Activated CD8-positive, alpha-beta memory T cell treated with anti-CD3 and anti-CD28 coated beads for 24 hours (primary cell): ENCODE data around the gene DACT2.
"Not testable (repeated sequence)": the region's sequence is repeated elsewhere in the genome, so short reads cannot be mapped to it uniquely, and the experiment has no call there.

ENCODE experiments used
- DNase-seq: peaks from one replicate; pipeline ENCODE4 v3.0.0-alpha.2; 2020

Gene DACT2

GRCh38 chr6:168320634-168321033 lies 1.1 kb upstream of the DACT2 start:
- DNase-seq: no peak

- no peak for DNase-seq
Measured at GRCh38 chr6:168318579-168319278, 848 bp downstream of the DACT2 start.

GRCh38 chr6:168318090-168318489 lies 1.5 kb downstream of the DACT2 start:
- DNase-seq: no peak

- no peak for DNase-seq
Measured at GRCh38 chr6:168315596-168315995, 4.0 kb downstream of the DACT2 start.

- DNase-seq: no peak
Measured at GRCh38 chr6:168314948-168315347, 4.6 kb downstream of the DACT2 start.

GRCh38 chr6:168314021-168314420 lies 5.6 kb downstream of the DACT2 start:
- DNase-seq: no peak

GRCh38 chr6:168313431-168314011 lies 6.1 kb downstream of the DACT2 start:
- no peak for DNase-seq

GRCh38 chr6:168312125-168312507 lies 7.5 kb downstream of the DACT2 start:
- not testable (repeated sequence) for DNase-seq

GRCh38 chr6:168311410-168312124 lies 8.0 kb downstream of the DACT2 start:
- DNase-seq: no peak

- no peak for DNase-seq
Measured at GRCh38 chr6:168310945-168311344, 8.6 kb downstream of the DACT2 start.

- no peak for DNase-seq
Measured at GRCh38 chr6:168310403-168310802, 9.2 kb downstream of the DACT2 start.

- DNase-seq: no peak
Measured at GRCh38 chr6:168309997-168310396, 9.6 kb downstream of the DACT2 start.

- DNase-seq: no peak
Measured at GRCh38 chr6:168309183-168309582, 10.4 kb downstream of the DACT2 start.

- DNase-seq: no peak
Measured at GRCh38 chr6:168308390-168309144, 11.0 kb downstream of the DACT2 start.

GRCh38 chr6:168307695-168308021 lies 11.9 kb downstream of the DACT2 start:
- DNase-seq: no peak

GRCh38 chr6:168307015-168307694 lies 12.4 kb downstream of the DACT2 start:
- no peak for DNase-seq

- no peak for DNase-seq
Measured at GRCh38 chr6:168305863-168306262, 13.7 kb downstream of the DACT2 start.

GRCh38 chr6:168305096-168305749 lies 14.4 kb downstream of the DACT2 start:
- DNase-seq: no peak

GRCh38 chr6:168304752-168305015 lies 14.9 kb downstream of the DACT2 start:
- no peak for DNase-seq

GRCh38 chr6:168303982-168304751 lies 15.4 kb downstream of the DACT2 start:
- DNase-seq: no peak

GRCh38 chr6:168302534-168302933 lies 17.0 kb downstream of the DACT2 start:
- no peak for DNase-seq
